ENCODE measurements around the gene CHID1.

Gene CHID1

DNA sequence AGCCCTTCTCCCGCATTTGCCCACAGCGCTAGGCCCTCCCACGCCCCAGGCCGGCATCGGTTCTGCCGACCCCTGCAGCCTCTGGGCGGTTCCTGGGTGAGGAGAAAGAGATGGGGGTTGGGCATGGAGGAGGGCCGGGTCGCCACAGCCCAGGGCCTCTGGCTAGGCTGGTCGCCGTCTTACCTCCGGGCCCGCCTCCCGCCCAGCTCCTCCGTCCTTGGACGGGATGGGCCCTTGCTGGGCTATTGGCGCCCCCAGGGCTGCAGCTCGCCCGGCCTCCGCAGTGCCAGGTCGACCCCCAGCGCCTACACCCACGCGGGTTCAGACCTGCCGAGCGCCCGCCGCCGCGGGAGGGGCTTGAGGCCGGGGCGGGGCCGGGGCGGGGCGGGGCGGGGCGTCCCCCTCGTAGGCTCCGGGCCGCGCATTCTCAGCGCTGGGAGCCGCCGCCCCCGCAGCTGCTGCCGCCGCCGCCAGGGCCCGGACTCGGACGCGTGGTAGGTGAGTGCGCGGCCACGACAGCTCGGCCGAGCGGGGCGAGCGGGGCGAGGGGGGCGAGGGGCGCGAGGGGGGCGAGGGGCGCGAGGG lies 78.0 kb downstream of the CHID1 start, which contains the start of gene CD151:
TSS of gene CD151 (plus strand) at position 424 of the 585 bp plus-strand sequence. CDS start 3,118 bp downstream, outside the sequence.
- H3K27ac ChIP-seq = peak within 1 kb of the TSS; percentile 83
- TF ChIP-seq CTCF (conservative IDR thresholded peaks at IDR 0.05) = no peak

- peak overlapping the region; percentile 83 for H3K27ac ChIP-seq
- TF ChIP-seq CTCF (conservative IDR thresholded peaks at IDR 0.05) = no peak
Observed at GRCh38 chr11:831961-832528, 78.6 kb downstream of the CHID1 start.

- TF ChIP-seq CTCF (conservative IDR thresholded peaks at IDR 0.05) = no peak
- H3K27ac ChIP-seq = peak overlapping the region; percentile 83
Observed at GRCh38 chr11:831118-831864, 79.3 kb downstream of the CHID1 start.

GRCh38 chr11:830295-831117 lies 80.1 kb downstream of the CHID1 start:
- no peak overlapping the region for H3K27ac ChIP-seq
- no peak for TF ChIP-seq CTCF (conservative IDR thresholded peaks at IDR 0.05)

GRCh38 chr11:829847-830294 lies 80.7 kb downstream of the CHID1 start:
- no peak for TF ChIP-seq CTCF (conservative IDR thresholded peaks at IDR 0.05)
- H3K27ac ChIP-seq = no peak overlapping the region

- no peak for TF ChIP-seq CTCF (conservative IDR thresholded peaks at IDR 0.05)
- peak overlapping the region; percentile 95; the same call in 1 of the 2 replicates for H3K27ac ChIP-seq
Observed at GRCh38 chr11:829176-829846, 81.3 kb downstream of the CHID1 start.

Data from VCaP (cell line).